PC-3 (cell line): ENCODE measurements around the gene ARHGAP15. TPM values are rescaled to one million over a fixed set of nuclear protein-coding genes. Genes with fewer than 3 reads are reported as not detected.

Source experiments
- ATAC-seq: fragments of 200-7000 bp; cut with Tn5 transposase; 2 replicates; pipeline ENCODE4 v1.9.1; 2020; ENCODE audit warnings: mild to moderate bottlenecking, moderate library complexity
- BruUV-seq: library from RNA; stranded (reverse); fragments of 400-500 nt; replicated peaks from 2 replicates; lab custom pipeline; 2021; lab: Mats Ljungman, UMichigan
- CTCF ChIA-PET: fragments of 300-600 bp; sonication (Branson Sonifier 250); formaldehyde crosslinking; loops from one replicate; lab custom pipeline; 2022; ENCODE audit warnings: antibody characterized with exemption; lab: Charles Lee
- POLR2A ChIA-PET: fragments of 300-600 bp; sonication (Branson Sonifier 250); formaldehyde crosslinking; loops from one replicate; lab custom pipeline; 2022; ENCODE audit warnings: antibody characterized with exemption; ENCODE audit not compliant: unreplicated experiment; lab: Charles Lee
- DNase-seq: peaks from one replicate; pipeline ENCODE4 v3.0.0-alpha.2; 2015
- H2AFZ ChIP-seq: fragments of 300-600 bp; sonication (generic); 2 replicates; pipeline ENCODE4 v1.6.0; 2016; ENCODE audit warnings: antibody characterized with exemption, low read length
- H3F3A ChIP-seq: fragments of 300-600 bp; sonication (generic); one replicate; pipeline ENCODE4 v1.6.0; 2017; ENCODE audit warnings: antibody characterized with exemption, low read length, control low read depth, mild to moderate bottlenecking; ENCODE audit not compliant: unreplicated experiment
- H3K27ac ChIP-seq: fragments of 300-600 bp; sonication (generic); 2 replicates; pipeline ENCODE4 v1.5.1; 2016; ENCODE audit warnings: mild to moderate bottlenecking, low read length
- H3K27me3 ChIP-seq: fragments of 300-600 bp; sonication (generic); 2 replicates; pipeline ENCODE4 v1.6.1; 2016; ENCODE audit warnings: low read length, mixed read lengths
- H3K36me3 ChIP-seq: fragments of 300-600 bp; sonication (generic); 2 replicates; pipeline ENCODE4 v1.6.1; 2016; ENCODE audit warnings: low read depth, mixed run types, low read length, mixed read lengths
- H3K4me1 ChIP-seq: fragments of 300-600 bp; sonication (generic); 2 replicates; pipeline ENCODE4 v1.5.1; 2016; ENCODE audit warnings: low read length; ENCODE audit not compliant: insufficient read depth
- H3K4me2 ChIP-seq: fragments of 300-600 bp; sonication (generic); 2 replicates; pipeline ENCODE4 v1.6.0; 2016; ENCODE audit warnings: low read length
- H3K4me3 ChIP-seq: fragments of 300-600 bp; sonication (generic); 2 replicates; pipeline ENCODE4 v1.5.1; 2016; ENCODE audit warnings: mild to moderate bottlenecking, low read length, mixed read lengths
- H3K79me2 ChIP-seq: fragments of 300-600 bp; sonication (generic); 2 replicates; pipeline ENCODE4 v1.6.1; 2017; ENCODE audit warnings: low read length, mixed read lengths
- H3K9ac ChIP-seq: fragments of 300-600 bp; sonication (generic); 2 replicates; pipeline ENCODE4 v1.6.0; 2016; ENCODE audit warnings: mild to moderate bottlenecking, low read length
- H3K9me2 ChIP-seq: fragments of 300-600 bp; sonication (generic); replicated peaks from 2 replicates; pipeline ENCODE4 v1.6.1; 2016; ENCODE audit warnings: mixed run types, low read length, mixed read lengths
- H3K9me3 ChIP-seq: fragments of 300-600 bp; sonication (generic); 2 replicates; pipeline ENCODE4 v1.6.1; 2016; ENCODE audit warnings: low read length, mixed read lengths
- H4K20me1 ChIP-seq: fragments of 300-600 bp; sonication (generic); 2 replicates; pipeline ENCODE4 v1.6.1; 2016; ENCODE audit warnings: low read length, mixed read lengths
- EZH2 ChIP-seq: fragments of 300-600 bp; sonication (generic); IDR thresholded peaks from one replicate; pipeline ENCODE4 v1.6.1; 2017; ENCODE audit warnings: antibody characterized with exemption, mild to moderate bottlenecking, low read length; ENCODE audit not compliant: unreplicated experiment
- EZH2phosphoT487 ChIP-seq: fragments of 300-600 bp; sonication (generic); IDR thresholded peaks from 2 replicates; pipeline ENCODE4 v1.6.1; 2018; ENCODE audit warnings: mild to moderate bottlenecking, antibody characterized with exemption, low read length, borderline replicate concordance
- intact Hi-C: fragments of 100-400 bp; cut with micrococcal nuclease; formaldehyde crosslinking; loops from 2 replicates; pipeline ENCODE4 v1.9.0; 2023
- total RNA-seq: library from RNA; depleted of rRNA; stranded (reverse); fragments of >200 nt; gene quantifications from 2 replicates; pipeline ENCODE4 v1.2.3, GENCODE V29; 2014
- TF ChIP-seq, protein P1 (sequence below): fragments of 300-600 bp; sonication (generic); conservative IDR thresholded peaks from 2 replicates; pipeline ENCODE4 v1.5.1; 2017; ENCODE audit warnings: antibody characterized with exemption, low read depth, mild to moderate bottlenecking, low read length

Gene ARHGAP15
- total RNA-seq, 1 experiment from 2014 or later: not detected

DNA sequence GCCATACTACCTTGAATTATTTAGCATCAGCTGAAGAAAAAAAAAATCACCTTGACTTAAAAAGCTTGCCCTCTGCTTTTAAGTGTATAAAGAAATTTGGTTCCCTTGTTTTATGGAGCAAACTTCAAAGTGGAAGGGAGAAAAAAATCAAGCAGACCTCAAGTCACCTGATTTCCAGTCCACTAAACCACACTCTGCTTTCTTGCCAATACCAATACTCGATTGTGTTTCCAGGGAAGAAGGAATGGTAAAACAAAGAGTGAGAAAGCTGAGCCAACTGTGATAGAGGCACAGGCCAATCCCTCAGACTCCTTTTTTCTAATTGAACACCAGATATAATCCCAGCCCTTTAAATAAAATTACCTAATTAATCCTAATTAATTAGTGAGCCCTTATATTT, 587.3 kb downstream of the ARHGAP15 start:
- Histone ChIP-seq H3K27ac (no peak overlapping the region), H3K9me3 (no peaks in the 10 kb centered on the region), H3K9ac (no peak overlapping the region), H3K27me3 (no peaks in the 10 kb centered on the region), H3K36me3 (no peaks in the 10 kb centered on the region), H3K79me2 (no peaks in the 10 kb centered on the region), H3F3A (no peaks in the 10 kb centered on the region), H3K4me3 (no peak overlapping the region), H3K9me2 (no peaks in the 10 kb centered on the region), H4K20me1 (no peaks in the 10 kb centered on the region), H2AFZ (no peak overlapping the region), H3K4me2 (no peak overlapping the region), H3K4me1 (no peaks in the 10 kb centered on the region)
- ATAC-seq (no peak), DNase-seq (no peak)
- BruUV-seq: no TSS peak
- intact Hi-C loops: no loop called here
- TF ChIP-seq, protein P1, sequence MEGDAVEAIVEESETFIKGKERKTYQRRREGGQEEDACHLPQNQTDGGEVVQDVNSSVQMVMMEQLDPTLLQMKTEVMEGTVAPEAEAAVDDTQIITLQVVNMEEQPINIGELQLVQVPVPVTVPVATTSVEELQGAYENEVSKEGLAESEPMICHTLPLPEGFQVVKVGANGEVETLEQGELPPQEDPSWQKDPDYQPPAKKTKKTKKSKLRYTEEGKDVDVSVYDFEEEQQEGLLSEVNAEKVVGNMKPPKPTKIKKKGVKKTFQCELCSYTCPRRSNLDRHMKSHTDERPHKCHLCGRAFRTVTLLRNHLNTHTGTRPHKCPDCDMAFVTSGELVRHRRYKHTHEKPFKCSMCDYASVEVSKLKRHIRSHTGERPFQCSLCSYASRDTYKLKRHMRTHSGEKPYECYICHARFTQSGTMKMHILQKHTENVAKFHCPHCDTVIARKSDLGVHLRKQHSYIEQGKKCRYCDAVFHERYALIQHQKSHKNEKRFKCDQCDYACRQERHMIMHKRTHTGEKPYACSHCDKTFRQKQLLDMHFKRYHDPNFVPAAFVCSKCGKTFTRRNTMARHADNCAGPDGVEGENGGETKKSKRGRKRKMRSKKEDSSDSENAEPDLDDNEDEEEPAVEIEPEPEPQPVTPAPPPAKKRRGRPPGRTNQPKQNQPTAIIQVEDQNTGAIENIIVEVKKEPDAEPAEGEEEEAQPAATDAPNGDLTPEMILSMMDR: no peak
- ChIA-PET POLR2A (no interaction called here), CTCF (no interaction called here)

DNA sequence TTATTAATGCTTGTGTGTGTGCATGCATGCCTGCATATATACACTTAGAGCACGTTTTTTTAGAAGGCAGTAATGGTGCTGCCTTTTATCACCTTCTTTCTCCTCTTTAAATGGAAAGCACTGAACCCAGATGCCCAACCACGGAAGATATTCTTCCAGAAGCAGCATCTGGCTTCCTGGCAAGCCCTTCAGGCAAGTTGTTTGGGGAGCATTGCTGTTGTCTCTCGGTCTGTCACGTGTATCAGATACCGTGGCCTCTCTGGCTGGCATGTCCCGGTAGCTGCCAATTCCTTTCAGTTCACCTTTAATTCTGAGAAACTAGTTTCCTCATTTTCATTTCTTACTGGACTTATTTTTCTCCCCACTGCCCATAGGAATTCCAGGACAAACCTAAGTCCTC, 587.8 kb downstream of the ARHGAP15 start:
- Histone ChIP-seq H3K27me3 (no peaks in the 10 kb centered on the region), H3K27ac (no peak overlapping the region)

DNA sequence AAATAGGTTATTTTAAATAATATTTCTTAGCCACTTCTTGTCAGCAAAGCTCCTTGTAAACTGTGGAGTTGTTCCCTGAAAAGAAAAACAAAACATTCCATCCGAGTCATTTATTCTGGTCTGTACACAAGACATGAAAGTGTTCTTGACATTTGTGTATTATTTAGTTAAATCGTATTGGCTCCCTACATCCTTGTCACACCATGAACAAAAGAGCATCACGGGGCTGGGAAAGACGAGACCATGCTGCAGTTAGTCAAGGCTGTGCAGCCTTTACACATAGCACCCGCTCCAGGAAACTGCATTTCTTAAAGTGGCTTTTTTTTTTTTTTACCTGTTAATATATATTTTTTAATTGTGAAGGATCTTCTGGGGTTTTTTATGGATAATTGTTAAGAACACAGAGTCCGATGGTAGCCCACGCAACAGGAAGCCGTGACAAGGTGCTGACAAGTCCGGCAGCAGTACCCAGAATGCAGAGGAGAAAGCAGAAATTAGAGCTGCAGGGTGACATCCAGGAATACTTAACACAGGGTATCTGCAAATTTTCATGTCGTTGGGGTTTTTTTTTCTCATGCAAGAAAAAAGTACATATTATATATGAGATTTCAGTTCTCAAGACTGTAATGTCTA, 588.4 kb downstream of the ARHGAP15 start:
- no peak overlapping the region for H3K4me2 ChIP-seq
- CTCF ChIA-PET: no interaction called here

More for the DNA sequence above, 587.8 kb downstream of the ARHGAP15 start:
- POLR2A ChIA-PET: no interaction called here
- H3K4me3 ChIP-seq: no peak overlapping the region
- intact Hi-C loops: no loop called here
- no TSS peak for BruUV-seq
- H3K9me3 ChIP-seq: no peaks in the 10 kb centered on the region
- H3K9me2 ChIP-seq: no peaks in the 10 kb centered on the region
- no peak for TF ChIP-seq EZH2phosphoT487
- H3K9ac ChIP-seq: no peak overlapping the region
- H3K4me1 ChIP-seq: no peaks in the 10 kb centered on the region
- H3K79me2 ChIP-seq: no peaks in the 10 kb centered on the region
- H3F3A ChIP-seq: no peaks in the 10 kb centered on the region
- DNase-seq (no peak), ATAC-seq (no peak)
- no peak overlapping the region for H2AFZ ChIP-seq
- H3K4me2 ChIP-seq: no peak overlapping the region
- no peaks in the 10 kb centered on the region for H4K20me1 ChIP-seq
- no peaks in the 10 kb centered on the region for H3K36me3 ChIP-seq
- CTCF ChIA-PET: no interaction called here

More for the DNA sequence above, 588.4 kb downstream of the ARHGAP15 start:
- no peaks in the 10 kb centered on the region for H3F3A ChIP-seq
- H3K9ac ChIP-seq: no peak overlapping the region
- intact Hi-C loops: no loop called here
- H3K27ac ChIP-seq: no peak overlapping the region
- H3K79me2 ChIP-seq: no peaks in the 10 kb centered on the region
- no peak for DNase-seq
- TF ChIP-seq EZH2: no peak
- TF ChIP-seq, protein P1: no peak
- no peak for TF ChIP-seq EZH2phosphoT487
- no peaks in the 10 kb centered on the region for H4K20me1 ChIP-seq
- ATAC-seq: no peak
- no peaks in the 10 kb centered on the region for H3K27me3 ChIP-seq
- no peaks in the 10 kb centered on the region for H3K9me3 ChIP-seq
- BruUV-seq: no TSS peak
- H3K4me1 ChIP-seq: peaks cover 4% of the 10 kb centered on the region; the same call in 1 of the 2 replicates
- H2AFZ ChIP-seq: no peak overlapping the region
- POLR2A ChIA-PET: no interaction called here
- no peak overlapping the region for H3K4me3 ChIP-seq
- H3K9me2 ChIP-seq: no peaks in the 10 kb centered on the region
- no peaks in the 10 kb centered on the region for H3K36me3 ChIP-seq
